ENCODE measurements around the gene HSPBAP1. TPM values are rescaled to one million over a fixed set of nuclear protein-coding genes. Genes with fewer than 3 reads are reported as not detected.

Gene HSPBAP1
- total RNA-seq, 1 experiment from 2014 or later, result 8.7 TPM

- ChIA-PET CTCF (no interaction called here), POLR2A (ENCODE audit: low non-redundant PET) (no interaction called here)
- Histone ChIP-seq H3K27me3 (replicated peaks; ENCODE audit: insufficient read depth, low read depth, low read length, poor library complexity) (no peaks in the 10 kb centered on the region), H3K36me3 (ENCODE audit: insufficient read depth, low read length, poor library complexity, severe bottlenecking) (no peaks in the 10 kb centered on the region), H3K27ac (ENCODE audit: low read depth, low read length, poor library complexity, severe bottlenecking) (no peak overlapping the region), H3K4me1 (ENCODE audit: insufficient read depth, low read length, poor library complexity, severe bottlenecking) (no peaks in the 10 kb centered on the region), H3K9me3 (ENCODE audit: low read depth, low read length, poor library complexity, severe bottlenecking) (no peaks in the 10 kb centered on the region), H3K4me3 (ENCODE audit: low read depth, low read length, poor library complexity, severe bottlenecking) (no peak overlapping the region)
- TF ChIP-seq EZH2 (IDR thresholded peaks at IDR 0.05; ENCODE audit: borderline replicate concordance, low read depth, low read length, poor library complexity, severe bottlenecking), result no peak
- TF ChIP-seq, protein P1, sequence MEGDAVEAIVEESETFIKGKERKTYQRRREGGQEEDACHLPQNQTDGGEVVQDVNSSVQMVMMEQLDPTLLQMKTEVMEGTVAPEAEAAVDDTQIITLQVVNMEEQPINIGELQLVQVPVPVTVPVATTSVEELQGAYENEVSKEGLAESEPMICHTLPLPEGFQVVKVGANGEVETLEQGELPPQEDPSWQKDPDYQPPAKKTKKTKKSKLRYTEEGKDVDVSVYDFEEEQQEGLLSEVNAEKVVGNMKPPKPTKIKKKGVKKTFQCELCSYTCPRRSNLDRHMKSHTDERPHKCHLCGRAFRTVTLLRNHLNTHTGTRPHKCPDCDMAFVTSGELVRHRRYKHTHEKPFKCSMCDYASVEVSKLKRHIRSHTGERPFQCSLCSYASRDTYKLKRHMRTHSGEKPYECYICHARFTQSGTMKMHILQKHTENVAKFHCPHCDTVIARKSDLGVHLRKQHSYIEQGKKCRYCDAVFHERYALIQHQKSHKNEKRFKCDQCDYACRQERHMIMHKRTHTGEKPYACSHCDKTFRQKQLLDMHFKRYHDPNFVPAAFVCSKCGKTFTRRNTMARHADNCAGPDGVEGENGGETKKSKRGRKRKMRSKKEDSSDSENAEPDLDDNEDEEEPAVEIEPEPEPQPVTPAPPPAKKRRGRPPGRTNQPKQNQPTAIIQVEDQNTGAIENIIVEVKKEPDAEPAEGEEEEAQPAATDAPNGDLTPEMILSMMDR (conservative IDR thresholded peaks at IDR 0.05; ENCODE audit: low read depth, low read length), result no peak
- intact Hi-C loops (cut with micrococcal nuclease; ENCODE audit: unreplicated experiment), result no loop called here
- no peak for DNase-seq (ENCODE audit: low spot score)
- no TSS peak for BruUV-seq (replicated peaks)
Observed at GRCh38 chr3:122745369-122746021, 48.1 kb downstream of the HSPBAP1 start.

- no peak for DNase-seq (ENCODE audit: low spot score)
- ChIA-PET POLR2A (ENCODE audit: low non-redundant PET) (no interaction called here), CTCF (no interaction called here)
- no peak overlapping the region for H3K27ac ChIP-seq (ENCODE audit: low read depth, low read length, poor library complexity, severe bottlenecking)
- no peak overlapping the region for H3K4me3 ChIP-seq (ENCODE audit: low read depth, low read length, poor library complexity, severe bottlenecking)
- no TSS peak for BruUV-seq (replicated peaks)
- H3K4me1 ChIP-seq (ENCODE audit: insufficient read depth, low read length, poor library complexity, severe bottlenecking), result no peaks in the 10 kb centered on the region
- H3K36me3 ChIP-seq (ENCODE audit: insufficient read depth, low read length, poor library complexity, severe bottlenecking), result no peaks in the 10 kb centered on the region
- TF ChIP-seq, protein P1 (conservative IDR thresholded peaks at IDR 0.05; ENCODE audit: low read depth, low read length), result no peak
- TF ChIP-seq EZH2 (IDR thresholded peaks at IDR 0.05; ENCODE audit: borderline replicate concordance, low read depth, low read length, poor library complexity, severe bottlenecking), result no peak
- no peaks in the 10 kb centered on the region for H3K9me3 ChIP-seq (ENCODE audit: low read depth, low read length, poor library complexity, severe bottlenecking)
- no peaks in the 10 kb centered on the region for H3K27me3 ChIP-seq (replicated peaks; ENCODE audit: insufficient read depth, low read depth, low read length, poor library complexity)
- intact Hi-C loops (cut with micrococcal nuclease; ENCODE audit: unreplicated experiment), result no loop called here
Observed at GRCh38 chr3:122743581-122744120, 50.0 kb downstream of the HSPBAP1 start.

DNA sequence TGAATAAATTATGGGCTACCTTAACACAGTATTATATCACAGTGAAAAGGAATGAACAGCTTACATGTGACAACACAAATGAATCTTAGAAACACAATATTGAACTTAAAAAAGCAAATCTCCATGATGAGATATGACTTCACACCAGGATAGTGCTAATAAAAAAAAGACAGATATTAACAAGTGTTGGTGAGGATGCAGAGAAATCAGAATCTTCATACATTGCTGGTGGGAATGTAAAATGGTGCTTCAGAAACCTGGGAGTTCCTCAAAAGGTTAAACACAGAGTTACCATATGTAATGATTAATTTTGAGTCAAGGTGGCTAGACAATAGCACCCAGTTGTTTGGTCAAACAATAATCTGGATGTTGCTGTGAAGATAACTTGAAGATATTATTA, 51.4 kb downstream of the HSPBAP1 start:
- H3K4me3 ChIP-seq (ENCODE audit: low read depth, low read length, poor library complexity, severe bottlenecking), result no peak overlapping the region
- intact Hi-C loops (cut with micrococcal nuclease; ENCODE audit: unreplicated experiment), result no loop called here
- H3K27ac ChIP-seq (ENCODE audit: low read depth, low read length, poor library complexity, severe bottlenecking), result no peak overlapping the region
- POLR2A ChIA-PET (ENCODE audit: low non-redundant PET), result no interaction called here
- H3K36me3 ChIP-seq (ENCODE audit: insufficient read depth, low read length, poor library complexity, severe bottlenecking), result no peaks in the 10 kb centered on the region
- H3K4me1 ChIP-seq (ENCODE audit: insufficient read depth, low read length, poor library complexity, severe bottlenecking), result no peaks in the 10 kb centered on the region
- H3K9me3 ChIP-seq (ENCODE audit: low read depth, low read length, poor library complexity, severe bottlenecking), result no peaks in the 10 kb centered on the region
- no TSS peak for BruUV-seq (replicated peaks)
- CTCF ChIA-PET, result no interaction called here
- no peak for DNase-seq (ENCODE audit: low spot score)
- H3K27me3 ChIP-seq (replicated peaks; ENCODE audit: insufficient read depth, low read depth, low read length, poor library complexity), result no peaks in the 10 kb centered on the region
- no peak for TF ChIP-seq EZH2 (IDR thresholded peaks at IDR 0.05; ENCODE audit: borderline replicate concordance, low read depth, low read length, poor library complexity, severe bottlenecking)
- TF ChIP-seq, protein P1 (conservative IDR thresholded peaks at IDR 0.05; ENCODE audit: low read depth, low read length), result no peak
